Measurements from ENCODE around the gene LCMT1. TPM values are rescaled to one million over a fixed set of nuclear protein-coding genes. Genes with fewer than 3 reads are reported as not detected.

LCMT1 gene
- polyA plus RNA-seq, 3 donors: 27.2 to 34.2 (median 33.1) TPM

DNA sequence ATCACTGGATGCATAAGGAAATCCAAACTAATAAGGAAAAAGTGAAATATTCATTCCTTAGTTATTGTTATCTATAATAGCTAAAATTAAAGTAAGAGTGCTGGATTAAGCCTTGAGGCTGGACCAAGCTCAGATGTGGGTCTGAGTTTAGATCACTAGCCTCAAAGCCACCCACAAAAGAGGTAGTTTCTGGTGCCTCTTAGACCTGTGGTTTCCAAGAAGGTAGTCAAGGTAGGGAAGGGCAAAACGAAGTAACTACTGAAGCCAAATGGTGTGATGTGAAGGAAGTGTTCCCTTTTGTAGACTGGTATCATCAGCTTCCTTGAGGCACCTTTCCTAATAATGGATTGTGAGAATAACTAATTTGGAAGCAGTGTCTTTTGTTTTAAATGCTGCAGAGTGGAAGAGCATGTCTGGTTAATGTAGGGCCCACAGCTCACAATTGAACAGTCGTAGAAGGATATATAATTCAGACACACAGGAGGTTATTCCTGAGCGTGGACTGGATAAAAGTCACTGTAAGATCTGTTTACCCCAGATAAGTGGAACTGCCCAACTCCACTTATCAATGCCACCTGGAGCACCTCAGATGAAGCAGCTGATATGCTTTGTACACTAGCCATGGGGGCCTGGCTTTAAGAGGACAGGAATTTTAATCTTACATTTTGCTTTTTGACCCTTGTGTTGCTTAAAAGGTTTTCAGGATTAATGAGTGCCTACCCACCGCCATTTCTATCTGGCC lies 31.7 kb upstream of the LCMT1 start:
- no peak overlapping the region for H3K4me2 ChIP-seq (replicated peaks; ENCODE audit: extremely low read depth, low read length, poor library complexity, severe bottlenecking)
- 100% methylated on average over 3 of the region's 4 CpGs for WGBS (ENCODE audit: insufficient coverage)

GRCh38 chr16:25080420-25081131 lies 31.0 kb upstream of the LCMT1 start:
- no peaks in the 10 kb centered on the region for H3K4me1 Mint-ChIP-seq
- no peak overlapping the region for H3K27ac Mint-ChIP-seq
- no peaks in the 10 kb centered on the region for H3K27me3 ChIP-seq (ENCODE audit: control insufficient read depth in 2 of 2, insufficient read depth in 2 of 2, low read length in 2 of 2)
- H3K9ac ChIP-seq (ENCODE audit: insufficient read depth, low read length, poor library complexity, severe bottlenecking): no peak overlapping the region
- H3K36me3 Mint-ChIP-seq: no peaks in the 10 kb centered on the region
- intact Hi-C loops (cut with micrococcal nuclease): no loop called here
- no peaks in the 10 kb centered on the region for H3K9me3 ChIP-seq (replicated peaks in 1 of 2; ENCODE audit: control insufficient read depth in 1 of 2, insufficient read depth in 1 of 2, low read length in 2 of 2)
- no peak for TF ChIP-seq CTCF (IDR thresholded peaks at IDR 0.05)
- H3K27ac ChIP-seq (ENCODE audit: low read depth in 1 of 2, low read length in 2 of 2): no peak overlapping the region
- no peaks in the 10 kb centered on the region for H3K4me1 ChIP-seq (ENCODE audit: control insufficient read depth in 1 of 2, insufficient read depth in 2 of 2, low read length in 2 of 2)
- no peaks in the 10 kb centered on the region for H3K36me3 ChIP-seq (replicated peaks in 1 of 2; ENCODE audit: control insufficient read depth in 1 of 2, insufficient read depth in 2 of 2, low read length in 2 of 2)
- H3K4me3 ChIP-seq (replicated peaks in 1 of 3; ENCODE audit: low read depth in 2 of 3, low read length in 3 of 3): no peak overlapping the region
- 84% methylated on average over 4 of the region's 5 CpGs for WGBS (ENCODE audit: insufficient coverage)
- H4K20me1 ChIP-seq (ENCODE audit: insufficient read depth, low read length): no peaks in the 10 kb centered on the region
- H2AFZ ChIP-seq (ENCODE audit: insufficient read depth, low read depth, low read length, poor library complexity, severe bottlenecking): no peak overlapping the region
- no peaks in the 10 kb centered on the region for H3K27me3 Mint-ChIP-seq (ENCODE audit: low read depth in 3 of 3)
- no peak overlapping the region for H3K4me2 ChIP-seq (replicated peaks; ENCODE audit: extremely low read depth, low read length, poor library complexity, severe bottlenecking)
- no peaks in the 10 kb centered on the region for H3K79me2 ChIP-seq (ENCODE audit: insufficient read depth, low read length)
- no peak for DNase-seq
- H3K4me3 Mint-ChIP-seq: no peak overlapping the region
- H3K9me3 Mint-ChIP-seq: peaks cover 0 to 7% (median 3%) of the 10 kb centered on the region in 7 donors

More for the DNA sequence above, 31.7 kb upstream of the LCMT1 start:
- Histone ChIP-seq H4K20me1 (ENCODE audit: insufficient read depth, low read length) (no peaks in the 10 kb centered on the region), H3K9ac (ENCODE audit: insufficient read depth, low read length, poor library complexity, severe bottlenecking) (no peak overlapping the region), H3K36me3 (replicated peaks in 1 of 2; ENCODE audit: control insufficient read depth in 1 of 2, insufficient read depth in 2 of 2, low read length in 2 of 2) (no peaks in the 10 kb centered on the region), H3K27me3 (ENCODE audit: control insufficient read depth in 2 of 2, insufficient read depth in 2 of 2, low read length in 2 of 2) (no peaks in the 10 kb centered on the region), H3K27ac (ENCODE audit: low read depth in 1 of 2, low read length in 2 of 2) (no peak overlapping the region), H3K9me3 (replicated peaks in 1 of 2; ENCODE audit: control insufficient read depth in 1 of 2, insufficient read depth in 1 of 2, low read length in 2 of 2) (no peaks in the 10 kb centered on the region), H3K4me3 (replicated peaks in 1 of 3; ENCODE audit: low read depth in 2 of 3, low read length in 3 of 3) (no peak overlapping the region), H3K4me1 (ENCODE audit: control insufficient read depth in 1 of 2, insufficient read depth in 2 of 2, low read length in 2 of 2) (no peaks in the 10 kb centered on the region), H3K79me2 (ENCODE audit: insufficient read depth, low read length) (no peaks in the 10 kb centered on the region), H2AFZ (ENCODE audit: insufficient read depth, low read depth, low read length, poor library complexity, severe bottlenecking) (no peak overlapping the region)
- no peak overlapping the region for H3K27ac Mint-ChIP-seq
- intact Hi-C loops (cut with micrococcal nuclease): no loop called here
- no peaks in the 10 kb centered on the region for H3K27me3 Mint-ChIP-seq (ENCODE audit: low read depth in 3 of 3)
- H3K9me3 Mint-ChIP-seq: peaks cover 0 to 7% (median 3%) of the 10 kb centered on the region in 7 donors
- DNase-seq: no peak
- no peak overlapping the region for H3K4me3 Mint-ChIP-seq
- H3K36me3 Mint-ChIP-seq: no peaks in the 10 kb centered on the region
- TF ChIP-seq CTCF (IDR thresholded peaks at IDR 0.05): no peak
- H3K4me1 Mint-ChIP-seq: no peaks in the 10 kb centered on the region

All from CD14-positive monocyte (primary cell).